H4 (cell line): ENCODE data around the gene PHACTR4. TPM values are rescaled to one million over a fixed set of nuclear protein-coding genes. Genes with fewer than 3 reads are reported as not detected.
A peak's percentile ranks its signal among the peaks of the same experiment; 100 is the strongest.
"Not testable (repeated sequence)": the region's sequence is repeated elsewhere in the genome, so short reads cannot be mapped to it uniquely, and the experiment has no call there.

Experiments
- DNase-seq: peaks from one replicate; pipeline ENCODE4 v3.0.0-alpha.2; 2015; ENCODE audit warnings: low spot score
- total RNA-seq: library from RNA; depleted of rRNA; stranded (reverse); fragments of >200 nt; shearing (Covaris generic); gene quantifications from 2 replicates; pipeline ENCODE4 v1.2.3, GENCODE V29; 2014

Gene PHACTR4
- total RNA-seq, 1 experiment from 2014 or later, result 15.5 TPM

- peak; percentile 50 for DNase-seq
Measured at GRCh38 chr1:28428990-28429520, 59.5 kb downstream of the PHACTR4 start.

DNA sequence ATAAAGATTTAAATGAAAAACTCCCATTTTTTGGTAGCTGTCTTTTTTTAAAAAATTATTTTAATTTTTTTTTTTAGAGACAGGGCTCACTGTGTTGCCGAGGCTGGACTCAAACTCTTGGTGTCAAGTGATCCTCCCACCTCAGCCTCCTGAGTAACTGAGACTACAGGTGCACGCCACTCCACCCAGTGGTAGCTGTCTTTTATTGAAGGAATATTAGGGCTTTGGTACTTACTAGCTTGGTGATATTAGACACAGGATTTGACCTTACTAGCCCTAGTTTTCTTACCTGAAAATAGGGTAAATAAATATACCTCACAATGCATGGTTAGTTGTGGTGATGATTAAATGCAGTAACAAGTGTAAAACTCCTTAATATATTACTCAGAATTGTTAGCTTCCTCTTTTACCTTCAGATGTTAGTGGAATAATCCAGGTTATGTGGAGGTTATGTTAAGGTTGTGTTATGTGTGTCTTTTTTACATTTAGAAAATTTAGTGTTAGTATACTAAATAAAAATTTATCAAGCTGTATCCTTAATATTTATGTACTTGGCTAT is 66.8 kb downstream of the PHACTR4 start:
- DNase-seq, result no peak

GRCh38 chr1:28437264-28437923 is 67.9 kb downstream of the PHACTR4 start:
- peak; percentile 84 for DNase-seq

DNA sequence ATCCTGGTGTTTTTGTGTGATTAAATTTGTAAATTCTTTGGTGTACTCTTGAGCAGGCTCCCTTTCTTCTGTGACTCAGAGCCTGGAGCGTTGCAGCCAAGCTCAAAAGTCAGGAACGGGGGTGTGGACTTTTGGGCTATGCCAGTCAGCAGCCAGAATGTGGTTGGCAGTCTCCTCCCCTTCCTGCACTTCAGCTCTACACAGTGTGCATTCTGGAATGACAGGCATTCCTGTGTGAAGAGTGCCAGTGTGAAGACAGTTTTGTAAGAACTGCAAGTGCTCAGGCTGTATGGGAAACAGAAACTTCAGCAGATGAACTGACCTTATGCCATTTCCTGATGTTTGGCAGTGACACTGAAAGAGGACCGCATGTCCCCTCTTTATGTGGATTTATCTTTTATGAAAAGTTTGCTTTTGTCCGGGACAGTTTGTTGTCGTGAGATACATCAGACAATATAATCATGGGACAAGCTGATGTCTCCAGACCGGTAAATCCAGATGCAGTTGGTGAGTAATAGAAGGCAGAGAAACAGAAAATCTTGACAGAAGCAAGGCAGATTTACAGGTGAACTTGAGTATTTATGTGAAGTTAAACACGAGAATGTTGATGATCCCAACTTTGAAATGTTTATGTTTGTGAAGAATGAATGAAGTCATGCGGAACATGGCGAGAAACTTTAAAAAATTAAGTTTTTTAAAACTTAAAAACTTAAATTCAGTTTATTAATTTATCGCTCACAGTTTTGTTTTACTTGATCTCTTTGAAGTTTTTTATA is 68.6 kb downstream of the PHACTR4 start:
- peak; percentile 98 for DNase-seq

DNA sequence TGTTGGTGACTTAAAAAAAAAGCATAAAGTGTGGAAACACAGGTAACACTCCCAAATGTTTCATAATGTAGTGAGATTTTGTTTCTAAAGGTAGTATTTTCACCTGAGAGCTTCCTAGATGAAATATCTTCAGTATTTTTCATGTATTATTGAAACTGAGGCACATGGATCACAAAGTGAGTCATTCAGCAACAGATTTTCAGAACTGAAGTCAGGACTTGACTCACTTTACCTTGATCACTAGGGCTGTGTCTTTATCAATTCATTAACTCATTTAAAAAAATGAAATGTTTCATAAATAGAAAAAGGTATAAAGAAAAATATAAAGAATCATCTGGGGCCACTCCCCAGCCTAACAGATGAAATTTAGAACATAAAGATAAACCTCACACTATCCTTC is 69.8 kb downstream of the PHACTR4 start:
- no peak for DNase-seq

DNA sequence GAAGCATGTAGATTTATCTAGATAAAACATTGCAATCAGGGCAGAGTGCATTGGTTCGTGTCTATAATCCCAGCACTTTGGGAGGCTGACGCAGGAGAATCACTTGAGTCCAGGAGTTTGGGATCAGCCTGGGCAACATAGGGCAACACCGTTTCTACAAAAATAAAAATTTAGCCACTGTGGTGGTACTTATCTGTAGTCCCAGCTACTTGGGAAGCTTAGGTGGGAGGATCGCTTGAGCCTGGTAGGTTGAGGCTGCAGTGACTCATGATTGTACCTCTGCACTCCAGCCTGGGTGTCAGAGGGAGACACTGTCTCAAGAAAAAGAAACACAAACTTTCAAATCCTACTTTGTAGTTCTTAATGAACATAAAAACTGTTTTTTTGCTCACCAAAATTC is 72.1 kb downstream of the PHACTR4 start:
- DNase-seq, result no peak

DNA sequence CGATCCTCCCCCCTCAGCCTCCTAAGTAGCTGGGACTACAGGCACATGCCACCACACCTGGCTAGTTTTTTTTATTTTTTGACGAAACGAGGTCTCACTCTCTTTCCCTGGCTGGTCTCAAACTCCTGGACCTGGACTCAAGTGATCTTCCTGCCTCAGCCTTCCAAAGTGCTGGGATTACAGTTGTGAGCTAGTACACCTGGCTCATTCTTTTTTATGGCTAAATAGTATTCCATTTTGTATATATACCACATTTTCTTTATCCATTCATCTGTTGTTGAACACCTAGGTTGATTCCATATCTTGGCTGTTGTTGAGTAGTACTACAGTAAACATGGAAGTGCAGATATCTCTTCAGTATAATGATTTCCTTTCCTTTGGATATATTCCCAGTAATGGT is 74.0 kb downstream of the PHACTR4 start:
- DNase-seq, result no peak

GRCh38 chr1:28447679-28448078 is 78.1 kb downstream of the PHACTR4 start:
- no peak for DNase-seq

- not testable (repeated sequence) for DNase-seq
Measured at GRCh38 chr1:28448094-28448611, 78.6 kb downstream of the PHACTR4 start.

DNA sequence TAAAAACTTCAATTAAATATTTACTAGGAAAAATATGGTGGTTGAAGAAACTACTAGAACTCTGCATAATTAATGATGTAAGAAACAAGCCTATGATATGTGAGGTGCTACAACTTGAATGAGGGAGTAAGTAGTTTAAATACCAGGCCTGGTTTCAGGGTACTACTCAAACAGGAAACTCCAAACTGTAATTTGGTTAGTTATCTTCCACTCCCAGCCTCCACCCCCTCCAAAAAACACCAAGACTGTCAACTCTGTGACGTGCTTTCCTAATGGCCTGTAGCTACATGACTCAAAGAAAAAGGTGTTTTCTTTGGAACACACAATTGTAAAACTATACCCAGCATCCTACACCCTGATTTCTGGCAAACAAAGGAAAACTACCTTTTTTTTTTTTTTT is 80.4 kb downstream of the PHACTR4 start:
- peak; percentile 22 for DNase-seq

GRCh38 chr1:28450561-28450960 is 81.0 kb downstream of the PHACTR4 start:
- no peak for DNase-seq

GRCh38 chr1:28451011-28451410 is 81.5 kb downstream of the PHACTR4 start:
- DNase-seq, result no peak

- DNase-seq, result peak; percentile 42
Measured at GRCh38 chr1:28456078-28456477, 86.5 kb downstream of the PHACTR4 start.

DNA sequence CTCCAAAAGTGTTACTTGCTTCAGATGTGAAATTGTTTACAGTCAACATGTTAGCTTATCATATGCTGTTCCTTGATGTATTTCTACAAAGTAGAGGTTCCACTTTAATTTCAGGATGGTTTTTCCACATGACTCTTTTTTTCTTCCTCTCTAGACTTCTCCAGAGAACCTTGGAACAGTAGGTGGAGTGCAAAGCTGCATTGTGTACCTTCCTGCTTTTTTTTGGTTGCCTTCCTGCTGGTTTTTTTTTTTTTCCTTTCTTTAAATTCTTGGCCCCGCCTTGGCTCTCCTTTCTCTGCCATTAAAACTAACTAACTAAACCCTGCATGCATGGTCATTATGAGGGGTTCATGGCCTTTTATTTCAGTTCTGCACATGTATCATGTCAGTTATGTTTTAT is 88.1 kb downstream of the PHACTR4 start:
- no peak for DNase-seq

- DNase-seq, result no peak
Measured at GRCh38 chr1:28458237-28459228, 89.0 kb downstream of the PHACTR4 start.

DNA sequence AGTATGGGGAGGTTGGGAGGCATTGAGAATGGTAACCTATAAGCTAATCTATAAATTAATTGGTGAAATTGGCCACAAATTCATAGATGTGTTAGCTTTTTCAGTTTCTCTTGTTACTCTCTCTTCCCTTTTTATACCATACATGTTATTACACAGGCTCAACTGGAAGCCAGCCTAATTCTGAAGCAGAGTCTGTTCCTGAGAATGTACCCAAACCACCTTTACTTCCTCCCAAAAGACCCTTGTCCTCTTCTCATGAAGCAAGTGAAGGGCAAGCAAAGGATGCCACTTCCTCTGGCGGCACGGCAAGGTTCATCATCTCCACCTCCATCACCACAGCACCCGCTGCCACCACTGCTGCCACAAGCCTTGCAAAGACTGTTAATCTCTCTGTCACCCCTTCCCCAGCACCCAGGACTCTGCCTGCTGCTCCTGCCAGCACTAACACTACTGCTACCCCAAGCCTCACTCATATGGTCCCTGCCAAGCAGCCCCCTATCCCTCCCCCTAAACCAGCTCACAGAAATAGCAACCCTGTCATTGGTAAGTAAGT is 96.8 kb downstream of the PHACTR4 start:
- no peak for DNase-seq

- DNase-seq, result no peak
Measured at GRCh38 chr1:28470146-28470545, 100.6 kb downstream of the PHACTR4 start.

- DNase-seq, result not testable (repeated sequence)
Measured at GRCh38 chr1:28479497-28479896, 110.0 kb downstream of the PHACTR4 start.

- no peak for DNase-seq
Measured at GRCh38 chr1:28480308-28480707, 110.8 kb downstream of the PHACTR4 start.

DNA sequence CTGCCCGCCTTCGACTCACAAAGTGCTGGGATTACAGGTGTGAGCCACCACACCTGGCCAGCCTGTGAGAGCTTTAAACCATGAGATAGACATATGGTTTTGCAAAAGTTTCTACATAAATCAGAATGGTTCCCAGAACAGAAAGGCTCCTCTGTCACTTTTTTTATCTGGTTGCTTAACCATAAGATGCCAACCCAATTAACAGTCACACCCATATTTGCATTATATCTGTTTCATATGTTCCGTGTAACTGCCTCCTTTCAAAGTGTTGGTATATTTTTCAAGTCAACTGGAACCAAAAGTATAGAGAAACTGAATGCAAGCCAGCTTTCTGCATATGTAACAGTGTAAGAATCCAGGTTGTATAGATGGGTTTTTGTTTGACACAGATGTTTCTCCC is 112.6 kb downstream of the PHACTR4 start:
- DNase-seq, result no peak

- no peak for DNase-seq
Measured at GRCh38 chr1:28482702-28483101, 113.2 kb downstream of the PHACTR4 start.
